PC-3 (cell line): ENCODE results near the gene CYTH4. TPM values are rescaled to one million over a fixed set of nuclear protein-coding genes. Genes with fewer than 3 reads are reported as not detected.

Experiments used
- ATAC-seq: fragments of 200-7000 bp; cut with Tn5 transposase; 2 replicates; pipeline ENCODE4 v1.9.1; 2020; ENCODE audit warnings: mild to moderate bottlenecking, moderate library complexity
- BruUV-seq: library from RNA; stranded (reverse); fragments of 400-500 nt; replicated peaks from 2 replicates; lab custom pipeline; 2021; lab: Mats Ljungman, UMichigan
- CTCF ChIA-PET: fragments of 300-600 bp; sonication (Branson Sonifier 250); formaldehyde crosslinking; loops from one replicate; lab custom pipeline; 2022; ENCODE audit warnings: antibody characterized with exemption; lab: Charles Lee
- POLR2A ChIA-PET: fragments of 300-600 bp; sonication (Branson Sonifier 250); formaldehyde crosslinking; loops from one replicate; lab custom pipeline; 2022; ENCODE audit warnings: antibody characterized with exemption; ENCODE audit not compliant: unreplicated experiment; lab: Charles Lee
- DNase-seq: peaks from one replicate; pipeline ENCODE4 v3.0.0-alpha.2; 2015
- H2AFZ ChIP-seq: fragments of 300-600 bp; sonication (generic); 2 replicates; pipeline ENCODE4 v1.6.0; 2016; ENCODE audit warnings: antibody characterized with exemption, low read length
- H3F3A ChIP-seq: fragments of 300-600 bp; sonication (generic); one replicate; pipeline ENCODE4 v1.6.0; 2017; ENCODE audit warnings: antibody characterized with exemption, low read length, control low read depth, mild to moderate bottlenecking; ENCODE audit not compliant: unreplicated experiment
- H3K27ac ChIP-seq: fragments of 300-600 bp; sonication (generic); 2 replicates; pipeline ENCODE4 v1.5.1; 2016; ENCODE audit warnings: mild to moderate bottlenecking, low read length
- H3K27me3 ChIP-seq: fragments of 300-600 bp; sonication (generic); 2 replicates; pipeline ENCODE4 v1.6.1; 2016; ENCODE audit warnings: low read length, mixed read lengths
- H3K36me3 ChIP-seq: fragments of 300-600 bp; sonication (generic); 2 replicates; pipeline ENCODE4 v1.6.1; 2016; ENCODE audit warnings: low read depth, mixed run types, low read length, mixed read lengths
- H3K4me1 ChIP-seq: fragments of 300-600 bp; sonication (generic); 2 replicates; pipeline ENCODE4 v1.5.1; 2016; ENCODE audit warnings: low read length; ENCODE audit not compliant: insufficient read depth
- H3K4me2 ChIP-seq: fragments of 300-600 bp; sonication (generic); 2 replicates; pipeline ENCODE4 v1.6.0; 2016; ENCODE audit warnings: low read length
- H3K4me3 ChIP-seq: fragments of 300-600 bp; sonication (generic); 2 replicates; pipeline ENCODE4 v1.5.1; 2016; ENCODE audit warnings: mild to moderate bottlenecking, low read length, mixed read lengths
- H3K79me2 ChIP-seq: fragments of 300-600 bp; sonication (generic); 2 replicates; pipeline ENCODE4 v1.6.1; 2017; ENCODE audit warnings: low read length, mixed read lengths
- H3K9ac ChIP-seq: fragments of 300-600 bp; sonication (generic); 2 replicates; pipeline ENCODE4 v1.6.0; 2016; ENCODE audit warnings: mild to moderate bottlenecking, low read length
- H3K9me2 ChIP-seq: fragments of 300-600 bp; sonication (generic); replicated peaks from 2 replicates; pipeline ENCODE4 v1.6.1; 2016; ENCODE audit warnings: mixed run types, low read length, mixed read lengths
- H3K9me3 ChIP-seq: fragments of 300-600 bp; sonication (generic); 2 replicates; pipeline ENCODE4 v1.6.1; 2016; ENCODE audit warnings: low read length, mixed read lengths
- H4K20me1 ChIP-seq: fragments of 300-600 bp; sonication (generic); 2 replicates; pipeline ENCODE4 v1.6.1; 2016; ENCODE audit warnings: low read length, mixed read lengths
- CTCF ChIP-seq: fragments of 300-600 bp; sonication (generic); conservative IDR thresholded peaks from 2 replicates; pipeline ENCODE4 v1.5.1; 2017; ENCODE audit warnings: antibody characterized with exemption, low read depth, mild to moderate bottlenecking, low read length
- EZH2 ChIP-seq: fragments of 300-600 bp; sonication (generic); IDR thresholded peaks from one replicate; pipeline ENCODE4 v1.6.1; 2017; ENCODE audit warnings: antibody characterized with exemption, mild to moderate bottlenecking, low read length; ENCODE audit not compliant: unreplicated experiment
- EZH2phosphoT487 ChIP-seq: fragments of 300-600 bp; sonication (generic); IDR thresholded peaks from 2 replicates; pipeline ENCODE4 v1.6.1; 2018; ENCODE audit warnings: mild to moderate bottlenecking, antibody characterized with exemption, low read length, borderline replicate concordance
- intact Hi-C: fragments of 100-400 bp; cut with micrococcal nuclease; formaldehyde crosslinking; loops from 2 replicates; pipeline ENCODE4 v1.9.0; 2023
- total RNA-seq: library from RNA; depleted of rRNA; stranded (reverse); fragments of >200 nt; gene quantifications from 2 replicates; pipeline ENCODE4 v1.2.3, GENCODE V29; 2014

Gene CYTH4
- total RNA-seq, 1 experiment from 2014 or later: 1.9 TPM

GRCh38 chr22:37314315-37315074 is 32.2 kb downstream of the CYTH4 start:
- no peak for DNase-seq
- no TSS peak for BruUV-seq
- no peak overlapping the region for H3K4me2 ChIP-seq
- H3K36me3 ChIP-seq: no peaks in the 10 kb centered on the region
- H3K9ac ChIP-seq: no peak overlapping the region
- no peak overlapping the region for H2AFZ ChIP-seq
- H3K4me1 ChIP-seq: peaks cover 27% of the 10 kb centered on the region
- ChIA-PET CTCF (no interaction called here), POLR2A (no interaction called here)
- H3F3A ChIP-seq: no peaks in the 10 kb centered on the region
- no peaks in the 10 kb centered on the region for H3K79me2 ChIP-seq
- H4K20me1 ChIP-seq: no peaks in the 10 kb centered on the region
- intact Hi-C loops: no loop called here
- H3K27me3 ChIP-seq: no peaks in the 10 kb centered on the region
- ATAC-seq: no peak
- no peaks in the 10 kb centered on the region for H3K9me3 ChIP-seq
- H3K4me3 ChIP-seq: no peak overlapping the region
- no peak overlapping the region for H3K27ac ChIP-seq
- no peaks in the 10 kb centered on the region for H3K9me2 ChIP-seq
- TF ChIP-seq EZH2 (no peak), CTCF (no peak), EZH2phosphoT487 (no peak)

- intact Hi-C loops: loop anchor here (1.0 kb wide), 1 partner anchor 141 kb away; no protein-coding TSS in a partner anchor
- no peaks in the 10 kb centered on the region for H3K9me2 ChIP-seq
- no peaks in the 10 kb centered on the region for H4K20me1 ChIP-seq
- H3K4me3 ChIP-seq: no peak overlapping the region
- H3K36me3 ChIP-seq: no peaks in the 10 kb centered on the region
- H3F3A ChIP-seq: no peaks in the 10 kb centered on the region
- no peak for DNase-seq
- H3K79me2 ChIP-seq: no peaks in the 10 kb centered on the region
- ChIA-PET CTCF (interaction anchor here (0.6 to 0.7 kb wide), 2 partner anchors 143 to 888 kb away, joined by 3 to 4 read pairs; no protein-coding TSS in a partner anchor), POLR2A (no interaction called here)
- H3K9me3 ChIP-seq: no peaks in the 10 kb centered on the region
- no peak for TF ChIP-seq CTCF
- no peak for TF ChIP-seq EZH2phosphoT487
- TF ChIP-seq EZH2: no peak
- no peak overlapping the region for H3K9ac ChIP-seq
- no peak overlapping the region for H3K27ac ChIP-seq
- no peak; the same call in 1 of the 2 replicates for ATAC-seq
- H3K4me1 ChIP-seq: peaks cover 28% of the 10 kb centered on the region
- H2AFZ ChIP-seq: no peak overlapping the region
- BruUV-seq: no TSS peak
- H3K27me3 ChIP-seq: no peaks in the 10 kb centered on the region
- no peak overlapping the region for H3K4me2 ChIP-seq
Observed at GRCh38 chr22:37316405-37316804, 34.1 kb downstream of the CYTH4 start.
